ENCODE data around the gene PRMT3. TPM values are rescaled to one million over a fixed set of nuclear protein-coding genes. Genes with fewer than 3 reads are reported as not detected.

Gene PRMT3
- total RNA-seq, 1 donor from 2014 or later: 10.2 TPM

DNA sequence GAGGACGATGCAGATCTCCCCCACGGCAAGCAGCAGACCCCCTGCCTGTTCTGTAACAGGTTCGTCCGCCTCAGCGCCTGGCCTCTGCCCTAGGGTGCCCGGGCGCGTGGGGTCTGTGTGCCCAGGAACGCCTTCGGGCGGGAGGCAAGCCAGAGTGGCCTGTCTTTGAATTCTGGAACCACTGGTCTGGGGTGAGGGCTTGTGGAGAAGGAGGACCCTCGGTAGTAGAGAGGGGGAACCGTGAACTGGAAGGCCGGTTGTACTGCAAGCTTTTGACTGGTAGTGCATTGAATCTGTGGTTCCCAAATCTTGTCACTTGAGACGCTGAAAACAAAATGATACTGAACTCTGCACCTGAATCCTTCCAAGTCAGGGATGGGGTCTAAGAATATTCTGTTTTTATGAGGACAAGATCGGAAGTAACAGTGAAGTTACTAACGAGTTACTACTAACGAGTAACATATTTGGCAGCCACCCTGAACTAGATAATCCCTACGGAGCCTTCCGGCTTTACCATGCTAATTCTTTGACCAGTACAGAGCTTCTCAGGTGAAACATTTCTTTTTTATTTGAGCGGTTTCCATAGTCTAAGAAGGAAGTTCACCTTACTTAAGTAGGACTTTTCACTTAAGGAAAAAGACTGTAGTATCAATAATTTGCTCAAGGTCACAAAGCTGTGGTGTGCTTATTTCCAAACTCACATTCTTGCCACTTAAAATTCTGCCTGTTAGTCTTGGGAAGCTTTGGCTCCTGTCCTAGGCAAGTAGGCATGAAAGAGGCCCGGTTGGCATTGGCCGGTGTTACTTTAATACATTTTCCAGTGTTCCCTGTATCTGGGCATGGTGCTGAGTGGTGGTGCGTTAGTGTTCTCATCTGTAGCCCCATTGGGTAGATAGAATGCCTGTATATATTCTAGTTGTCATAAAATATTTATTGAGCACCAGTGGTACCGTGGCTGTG, 860 bp downstream of the PRMT3 start:
- TF ChIP-seq, protein P1, sequence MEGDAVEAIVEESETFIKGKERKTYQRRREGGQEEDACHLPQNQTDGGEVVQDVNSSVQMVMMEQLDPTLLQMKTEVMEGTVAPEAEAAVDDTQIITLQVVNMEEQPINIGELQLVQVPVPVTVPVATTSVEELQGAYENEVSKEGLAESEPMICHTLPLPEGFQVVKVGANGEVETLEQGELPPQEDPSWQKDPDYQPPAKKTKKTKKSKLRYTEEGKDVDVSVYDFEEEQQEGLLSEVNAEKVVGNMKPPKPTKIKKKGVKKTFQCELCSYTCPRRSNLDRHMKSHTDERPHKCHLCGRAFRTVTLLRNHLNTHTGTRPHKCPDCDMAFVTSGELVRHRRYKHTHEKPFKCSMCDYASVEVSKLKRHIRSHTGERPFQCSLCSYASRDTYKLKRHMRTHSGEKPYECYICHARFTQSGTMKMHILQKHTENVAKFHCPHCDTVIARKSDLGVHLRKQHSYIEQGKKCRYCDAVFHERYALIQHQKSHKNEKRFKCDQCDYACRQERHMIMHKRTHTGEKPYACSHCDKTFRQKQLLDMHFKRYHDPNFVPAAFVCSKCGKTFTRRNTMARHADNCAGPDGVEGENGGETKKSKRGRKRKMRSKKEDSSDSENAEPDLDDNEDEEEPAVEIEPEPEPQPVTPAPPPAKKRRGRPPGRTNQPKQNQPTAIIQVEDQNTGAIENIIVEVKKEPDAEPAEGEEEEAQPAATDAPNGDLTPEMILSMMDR (IDR thresholded peaks at IDR 0.05): no peak
- Histone ChIP-seq H3K4me1 (peaks cover 11% of the 10 kb centered on the region), H3K36me3 (peaks cover 21% of the 10 kb centered on the region), H3K9me3 (no peaks in the 10 kb centered on the region), H3K4me3 (peak overlapping the region; percentile 95), H3K27ac (peak overlapping the region; percentile 85), H3K27me3 (no peaks in the 10 kb centered on the region)
- ATAC-seq: peak; percentile 5
- intact Hi-C loops (cut with DNase I): no loop called here
- no peak for DNase-seq

DNA sequence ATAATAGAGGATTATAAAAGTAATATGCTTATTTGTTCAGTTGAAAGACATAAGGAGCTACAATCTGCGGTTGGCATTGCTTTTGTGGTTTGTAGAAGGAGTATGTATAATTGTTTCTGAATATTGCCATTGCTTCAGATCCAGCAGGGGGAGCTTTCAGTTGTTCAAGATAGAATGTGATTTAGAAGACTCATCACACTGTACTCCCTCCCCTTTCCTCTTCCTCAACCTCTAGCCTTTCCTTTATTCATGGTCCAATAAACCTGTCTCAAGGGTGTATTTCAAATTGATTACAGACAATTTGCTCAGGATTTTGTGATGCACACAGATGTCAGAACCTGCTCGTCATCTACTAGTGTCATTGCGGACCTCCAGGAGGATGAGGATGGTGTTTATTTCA, 9.8 kb downstream of the PRMT3 start:
- DNase-seq (no peak), ATAC-seq (peak; percentile 70)
- Histone ChIP-seq H3K27me3 (no peaks in the 10 kb centered on the region), H3K36me3 (peaks cover 69% of the 10 kb centered on the region), H3K4me3 (no peak overlapping the region), H3K4me1 (no peaks in the 10 kb centered on the region), H3K27ac (no peak overlapping the region), H3K9me3 (no peaks in the 10 kb centered on the region)
- intact Hi-C loops (cut with DNase I): no loop called here
- TF ChIP-seq, protein P1 (IDR thresholded peaks at IDR 0.05): peak; percentile 55

DNA sequence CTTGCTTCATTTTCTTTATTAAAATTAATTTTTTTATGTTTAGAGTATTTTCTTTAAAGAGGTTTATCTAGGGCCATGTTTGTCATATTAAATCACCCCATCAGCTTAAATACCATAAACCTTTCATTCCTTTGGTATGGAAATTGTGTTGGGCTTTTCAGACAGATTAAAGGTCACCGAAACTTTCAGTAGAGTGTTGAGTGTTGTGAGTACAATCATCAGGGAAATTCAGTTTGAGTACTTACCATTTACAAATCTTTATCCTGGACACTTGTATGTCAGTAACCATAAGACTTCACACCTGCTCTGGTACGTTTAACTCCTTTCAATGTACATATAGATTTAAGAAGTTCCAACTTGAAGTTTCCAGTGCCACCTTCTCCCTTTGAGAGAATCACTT, 12.0 kb downstream of the PRMT3 start:
- Histone ChIP-seq H3K4me3 (no peak overlapping the region), H3K27ac (no peak overlapping the region), H3K4me1 (no peaks in the 10 kb centered on the region), H3K27me3 (no peaks in the 10 kb centered on the region), H3K9me3 (no peaks in the 10 kb centered on the region), H3K36me3 (peaks cover 50% of the 10 kb centered on the region)
- ATAC-seq: no peak
- TF ChIP-seq, protein P1 (IDR thresholded peaks at IDR 0.05): no peak
- no peak for DNase-seq
- intact Hi-C loops (cut with DNase I): no loop called here

DNA sequence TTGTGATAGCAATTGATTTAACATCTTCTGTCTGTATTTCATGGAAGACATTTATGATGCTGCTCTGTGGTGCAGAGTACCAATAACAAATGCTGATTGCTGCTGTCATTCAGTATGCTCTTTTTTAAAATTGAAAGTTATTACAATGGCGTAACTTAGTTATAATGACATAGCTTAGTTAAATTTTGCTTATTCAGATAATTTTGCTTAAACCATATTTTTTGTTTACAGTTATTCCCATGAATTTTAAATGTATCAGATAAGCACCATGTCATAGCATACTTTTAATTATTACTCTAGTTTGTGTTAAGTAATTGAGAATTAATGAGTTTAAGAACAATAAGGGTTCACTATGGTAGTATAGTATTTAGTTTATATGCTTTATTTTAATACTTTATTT, 15.5 kb downstream of the PRMT3 start:
- Histone ChIP-seq H3K27me3 (no peaks in the 10 kb centered on the region), H3K4me3 (no peak overlapping the region), H3K4me1 (no peaks in the 10 kb centered on the region), H3K27ac (no peak overlapping the region), H3K36me3 (peaks cover 51% of the 10 kb centered on the region), H3K9me3 (no peaks in the 10 kb centered on the region)
- no peak for DNase-seq
- intact Hi-C loops (cut with DNase I): no loop called here
- ATAC-seq: no peak
- TF ChIP-seq, protein P1 (IDR thresholded peaks at IDR 0.05): no peak

DNA sequence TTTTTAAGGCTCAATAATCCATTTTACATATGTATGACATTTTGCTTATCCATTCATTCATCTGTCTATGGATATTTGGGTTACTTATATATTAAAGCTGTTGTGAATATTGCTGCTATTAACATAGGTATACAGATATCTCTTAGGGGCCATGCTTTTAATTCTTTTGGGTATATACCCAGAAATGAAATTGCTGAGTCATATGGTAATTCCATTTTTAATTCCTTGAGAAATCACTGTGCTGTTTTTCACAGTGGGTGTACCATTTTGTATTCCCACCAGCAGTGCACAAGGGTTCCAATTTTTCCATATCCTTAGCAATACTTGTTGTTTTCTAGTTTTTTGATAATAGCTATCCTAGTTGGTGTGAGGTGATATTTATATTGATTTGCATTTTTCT, 19.0 kb downstream of the PRMT3 start:
- TF ChIP-seq, protein P1 (IDR thresholded peaks at IDR 0.05): no peak
- peaks cover 45% of the 10 kb centered on the region for H3K36me3 ChIP-seq
- H3K27me3 ChIP-seq: no peaks in the 10 kb centered on the region
- no peak overlapping the region for H3K4me3 ChIP-seq
- H3K9me3 ChIP-seq: no peaks in the 10 kb centered on the region
- intact Hi-C loops (cut with DNase I): no loop called here
- H3K27ac ChIP-seq: no peak overlapping the region
- ATAC-seq (no peak), DNase-seq (no peak)
- no peaks in the 10 kb centered on the region for H3K4me1 ChIP-seq

All from upper lobe of right lung (tissue), 1 donor.